ENCODE measurements around the gene PSMG3. TPM values are rescaled to one million over a fixed set of nuclear protein-coding genes. Genes with fewer than 3 reads are reported as not detected.

Gene PSMG3
- total and polyA plus RNA-seq, 3 donors from 2014 or later = 23.7 to 44.5 (median 39.1) TPM

- H3K27me3 ChIP-seq = no peaks in the 10 kb centered on the region
- no peaks in the 10 kb centered on the region for H3K9me3 ChIP-seq
- no peak overlapping the region for H3K4me3 ChIP-seq
- no peak for TF ChIP-seq POLR2A (IDR thresholded peaks at IDR 0.05)
- no peak for TF ChIP-seq CTCF (IDR thresholded peaks at IDR 0.05)
- H3K4me1 ChIP-seq = peaks cover 17% of the 10 kb centered on the region
- no peak overlapping the region for H3K27ac ChIP-seq
- WGBS, 2 donors = 87 to 98% methylated on average over 7 of the region's 7 CpGs
- no peak for DNase-seq
- intact Hi-C loops (cut with DNase I; ENCODE audit: low total_unique reads) = loop anchor here (10.0 kb wide), 1 partner anchor 639 kb away; no protein-coding TSS in a partner anchor
- H3K36me3 ChIP-seq (ENCODE audit: low read depth, missing control alignments) = no peaks in the 10 kb centered on the region
Measured at GRCh38 chr7:1575809-1576208, 6.0 kb upstream of the PSMG3 start.

- Histone ChIP-seq H3K27ac (peak overlapping the region in 1 of 2 donors; percentile 96), H3K36me3 (ENCODE audit: low read depth, missing control alignments) (no peaks in the 10 kb centered on the region), H3K9me3 (no peaks in the 10 kb centered on the region), H3K27me3 (no peaks in the 10 kb centered on the region), H3K4me3 (no peak overlapping the region), H3K4me1 (peaks cover 22% of the 10 kb centered on the region)
- TF ChIP-seq POLR2A (IDR thresholded peaks at IDR 0.05) (no peak), CTCF (IDR thresholded peaks at IDR 0.05) (no peak)
- WGBS, 2 donors = 81 to 84% methylated on average over 7 of the region's 7 CpGs
- intact Hi-C loops (cut with DNase I; ENCODE audit: low total_unique reads) = loop anchor here (10.0 kb wide), 1 partner anchor 643 kb away; no protein-coding TSS in a partner anchor
- DNase-seq = no peak
Measured at GRCh38 chr7:1572111-1572822, 2.4 kb upstream of the PSMG3 start.

- no peak for TF ChIP-seq POLR2A (IDR thresholded peaks at IDR 0.05)
- no peak for TF ChIP-seq CTCF (IDR thresholded peaks at IDR 0.05)
- Histone ChIP-seq H3K4me3 (peak overlapping the region; percentile 96 to 98), H3K36me3 (ENCODE audit: low read depth, missing control alignments) (no peaks in the 10 kb centered on the region), H3K9me3 (no peaks in the 10 kb centered on the region), H3K27ac (peak overlapping the region in 1 of 2 donors; percentile 96), H3K4me1 (peaks cover 22% of the 10 kb centered on the region), H3K27me3 (no peaks in the 10 kb centered on the region)
- 10 to 19% methylated on average over 24 to 27 of the region's 27 CpGs for WGBS, 2 donors
- intact Hi-C loops (cut with DNase I; ENCODE audit: low total_unique reads) = no loop called here
- DNase-seq = no peak
Measured at GRCh38 chr7:1569440-1569832, 396 bp downstream of the PSMG3 start.

GRCh38 chr7:1569016-1569415 lies 816 bp downstream of the PSMG3 start:
- WGBS, 2 donors = 62 to 63% methylated on average over 13 of the region's 13 CpGs
- H3K27ac ChIP-seq = peak overlapping the region in 1 of 2 donors; percentile 96
- TF ChIP-seq CTCF (IDR thresholded peaks at IDR 0.05) (no peak), POLR2A (IDR thresholded peaks at IDR 0.05) (no peak)
- intact Hi-C loops (cut with DNase I; ENCODE audit: low total_unique reads) = no loop called here
- H3K36me3 ChIP-seq (ENCODE audit: low read depth, missing control alignments) = no peaks in the 10 kb centered on the region
- DNase-seq = no peak
- H3K4me3 ChIP-seq = peak overlapping the region; percentile 96 to 98
- H3K27me3 ChIP-seq = no peaks in the 10 kb centered on the region
- H3K9me3 ChIP-seq = no peaks in the 10 kb centered on the region
- peaks cover 22% of the 10 kb centered on the region for H3K4me1 ChIP-seq

All from testis (tissue), 3 donors.